ENCODE data around the gene HSF5. TPM values are rescaled to one million over a fixed set of nuclear protein-coding genes. Genes with fewer than 3 reads are reported as not detected.
"Not testable (repeated sequence)": the region's sequence is repeated elsewhere in the genome, so short reads cannot be mapped to it uniquely, and the experiment has no call there.

The HSF5 gene
- total and polyA plus RNA-seq, 2 of the 13 experiments (the other 11 are each of a cell fraction or from before 2014, with no cell fraction given), result not detected

DNA sequence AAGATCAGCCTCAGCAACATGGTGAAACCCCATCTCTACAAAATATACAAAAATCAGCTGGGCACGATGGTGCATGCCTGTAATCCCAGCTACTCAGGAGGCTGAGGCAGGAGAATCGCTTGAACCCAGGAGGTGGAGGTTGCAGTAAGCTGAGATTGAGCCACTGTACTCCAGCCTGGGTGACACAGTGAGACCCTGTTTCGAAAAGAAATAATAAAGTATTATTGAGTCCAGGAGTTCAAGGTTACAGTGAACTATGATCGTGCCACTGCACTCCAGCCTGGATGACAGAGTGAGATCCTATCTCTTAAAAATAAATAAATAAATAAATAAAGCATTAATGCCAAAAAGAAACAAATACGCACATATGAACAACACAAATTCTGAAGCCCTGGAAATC lies 6.4 kb downstream of the HSF5 start:
- POLR2A ChIA-PET; H3K4me3 ChIP-seq (replicated peaks in 1 of 3; ENCODE audit: insufficient read depth in 1 of 3, low read depth in 2 of 3, low read length in 3 of 3); H3K9me3 ChIP-seq (ENCODE audit: low read length); H3K4me2 ChIP-seq (ENCODE audit: low read depth, low read length); intact Hi-C loops (cut with micrococcal nuclease; ENCODE audit: unreplicated experiment); in situ Hi-C loops (cut with HindIII; ENCODE audit: extremely low pct_ligation_motif_present, low pct_unique_long_range_greater_than_20kb); H3K27me3 ChIP-seq (ENCODE audit: control insufficient read depth in 1 of 2, insufficient read depth in 2 of 2, low read length in 2 of 2); BruUV-seq (replicated peaks); H3K9ac ChIP-seq (ENCODE audit: insufficient read depth, low read depth, low read length); H3K36me3 ChIP-seq (replicated peaks in 1 of 2; ENCODE audit: control insufficient read depth in 1 of 2, insufficient read depth in 2 of 2, low read length in 2 of 2); ATAC-seq; H2AFZ ChIP-seq (ENCODE audit: low read length); H3K27ac ChIP-seq (ENCODE audit: extremely low read length, insufficient read depth, low read length); DNase-seq (ENCODE audit: low spot score); H3K79me2 ChIP-seq (ENCODE audit: insufficient read depth, low read length); FAIRE-seq; H4K20me1 ChIP-seq (ENCODE audit: insufficient read depth, low read length); CTCF ChIA-PET (ENCODE audit: low intra/inter-chr PET ratio, low total read pairs): not testable (repeated sequence)
- TF ChIP-seq, protein P1, sequence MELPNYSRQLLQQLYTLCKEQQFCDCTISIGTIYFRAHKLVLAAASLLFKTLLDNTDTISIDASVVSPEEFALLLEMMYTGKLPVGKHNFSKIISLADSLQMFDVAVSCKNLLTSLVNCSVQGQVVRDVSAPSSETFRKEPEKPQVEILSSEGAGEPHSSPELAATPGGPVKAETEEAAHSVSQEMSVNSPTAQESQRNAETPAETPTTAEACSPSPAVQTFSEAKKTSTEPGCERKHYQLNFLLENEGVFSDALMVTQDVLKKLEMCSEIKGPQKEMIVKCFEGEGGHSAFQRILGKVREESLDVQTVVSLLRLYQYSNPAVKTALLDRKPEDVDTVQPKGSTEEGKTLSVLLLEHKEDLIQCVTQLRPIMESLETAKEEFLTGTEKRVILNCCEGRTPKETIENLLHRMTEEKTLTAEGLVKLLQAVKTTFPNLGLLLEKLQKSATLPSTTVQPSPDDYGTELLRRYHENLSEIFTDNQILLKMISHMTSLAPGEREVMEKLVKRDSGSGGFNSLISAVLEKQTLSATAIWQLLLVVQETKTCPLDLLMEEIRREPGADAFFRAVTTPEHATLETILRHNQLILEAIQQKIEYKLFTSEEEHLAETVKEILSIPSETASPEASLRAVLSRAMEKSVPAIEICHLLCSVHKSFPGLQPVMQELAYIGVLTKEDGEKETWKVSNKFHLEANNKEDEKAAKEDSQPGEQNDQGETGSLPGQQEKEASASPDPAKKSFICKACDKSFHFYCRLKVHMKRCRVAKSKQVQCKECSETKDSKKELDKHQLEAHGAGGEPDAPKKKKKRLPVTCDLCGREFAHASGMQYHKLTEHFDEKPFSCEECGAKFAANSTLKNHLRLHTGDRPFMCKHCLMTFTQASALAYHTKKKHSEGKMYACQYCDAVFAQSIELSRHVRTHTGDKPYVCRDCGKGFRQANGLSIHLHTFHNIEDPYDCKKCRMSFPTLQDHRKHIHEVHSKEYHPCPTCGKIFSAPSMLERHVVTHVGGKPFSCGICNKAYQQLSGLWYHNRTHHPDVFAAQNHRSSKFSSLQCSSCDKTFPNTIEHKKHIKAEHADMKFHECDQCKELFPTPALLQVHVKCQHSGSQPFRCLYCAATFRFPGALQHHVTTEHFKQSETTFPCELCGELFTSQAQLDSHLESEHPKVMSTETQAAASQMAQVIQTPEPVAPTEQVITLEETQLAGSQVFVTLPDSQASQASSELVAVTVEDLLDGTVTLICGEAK (IDR thresholded peaks at IDR 0.05), result peak; percentile 42; the same call in 1 of the 2 replicates
- TF ChIP-seq, protein P1 (CRISPR knock-in tag; IDR thresholded peaks at IDR 0.05), result peak; percentile 94
- peak; percentile 28; the same call in 1 of the 2 replicates for TF ChIP-seq GFI1 (CRISPR knock-in tag; IDR thresholded peaks at IDR 0.05; ENCODE audit: borderline replicate concordance)
- TF ChIP-seq, protein P2, sequence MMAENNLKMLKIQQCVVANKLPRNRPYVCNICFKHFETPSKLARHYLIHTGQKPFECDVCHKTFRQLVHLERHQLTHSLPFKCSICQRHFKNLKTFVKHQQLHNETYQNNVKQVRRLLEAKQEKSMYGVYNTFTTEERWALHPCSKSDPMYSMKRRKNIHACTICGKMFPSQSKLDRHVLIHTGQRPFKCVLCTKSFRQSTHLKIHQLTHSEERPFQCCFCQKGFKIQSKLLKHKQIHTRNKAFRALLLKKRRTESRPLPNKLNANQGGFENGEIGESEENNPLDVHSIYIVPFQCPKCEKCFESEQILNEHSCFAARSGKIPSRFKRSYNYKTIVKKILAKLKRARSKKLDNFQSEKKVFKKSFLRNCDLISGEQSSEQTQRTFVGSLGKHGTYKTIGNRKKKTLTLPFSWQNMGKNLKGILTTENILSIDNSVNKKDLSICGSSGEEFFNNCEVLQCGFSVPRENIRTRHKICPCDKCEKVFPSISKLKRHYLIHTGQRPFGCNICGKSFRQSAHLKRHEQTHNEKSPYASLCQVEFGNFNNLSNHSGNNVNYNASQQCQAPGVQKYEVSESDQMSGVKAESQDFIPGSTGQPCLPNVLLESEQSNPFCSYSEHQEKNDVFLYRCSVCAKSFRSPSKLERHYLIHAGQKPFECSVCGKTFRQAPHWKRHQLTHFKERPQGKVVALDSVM (CRISPR knock-in tag; IDR thresholded peaks at IDR 0.05), result peak; percentile 42; the same call in 1 of the 2 replicates
- WGBS (ENCODE audit: low lambda C conversion rate), result 22% methylated on average over 5 of the region's 5 CpGs
- H3K4me1 ChIP-seq (ENCODE audit: insufficient read depth, low read length), result peaks cover 19% of the 10 kb centered on the region

Measured in HepG2 (cell line).